ENCODE measurements around the gene PSMB4.

PSMB4 gene

GRCh38 chr1:151447696-151448095 is 48.3 kb downstream of the PSMB4 start:
- TF ChIP-seq CTCF (IDR thresholded peaks at IDR 0.05) (no peak), ZFX (IDR thresholded peaks at IDR 0.05; ENCODE audit: borderline replicate concordance) (no peak)

More at GRCh38 chr1:151447696-151448095, 48.3 kb downstream of the PSMB4 start:
- H3K27ac ChIP-seq, result no peak overlapping the region
